Type B pancreatic cell (in vitro differentiated cells): ENCODE data around the gene SLAIN2. TPM values are rescaled to one million over a fixed set of nuclear protein-coding genes. Genes with fewer than 3 reads are reported as not detected.
"Not testable (repeated sequence)": the region's sequence is repeated elsewhere in the genome, so short reads cannot be mapped to it uniquely, and the experiment has no call there.

Experiments used
- DNase-seq: peaks from one replicate; pipeline ENCODE4 v3.0.0; 2021; ENCODE audit warnings: mixed read lengths; ENCODE audit not compliant: unreplicated experiment; ENCODE audit errors: extremely low spot score
- H3K27ac Mint-ChIP-seq: 2 replicates; pipeline ENCODE4 v1.8.0; 2021; ENCODE audit warnings: mild to moderate bottlenecking, mixed read lengths
- H3K27me3 Mint-ChIP-seq: 2 replicates; pipeline ENCODE4 v1.8.0; 2021; ENCODE audit warnings: mixed read lengths
- H3K36me3 Mint-ChIP-seq: 2 replicates; pipeline ENCODE4 v1.8.0; 2021; ENCODE audit warnings: mixed read lengths
- H3K4me1 Mint-ChIP-seq: one replicate; pipeline ENCODE4 v1.8.0; 2021; ENCODE audit warnings: mixed read lengths; ENCODE audit not compliant: unreplicated experiment
- H3K4me3 Mint-ChIP-seq: 2 replicates; pipeline ENCODE4 v1.8.0; 2021; ENCODE audit warnings: mild to moderate bottlenecking, mixed read lengths
- H3K9me3 Mint-ChIP-seq: 2 replicates; pipeline ENCODE4 v1.8.0; 2021; ENCODE audit warnings: mixed read lengths
- total RNA-seq: library from RNA; stranded (reverse); gene quantifications from 2 replicates; pipeline ENCODE4 v1.2.1, GENCODE V29; 2021; ENCODE audit warnings: low replicate concordance
- TF ChIP-seq, protein P1 (sequence below): fragments of 200-600 bp; sonication (generic); conservative IDR thresholded peaks from 2 replicates; pipeline ENCODE4 v1.5.0; 2021; ENCODE audit warnings: antibody characterized with exemption, mild to moderate bottlenecking

Gene SLAIN2
- total RNA-seq, 1 donor from 2014 or later = 55.8 TPM

DNA sequence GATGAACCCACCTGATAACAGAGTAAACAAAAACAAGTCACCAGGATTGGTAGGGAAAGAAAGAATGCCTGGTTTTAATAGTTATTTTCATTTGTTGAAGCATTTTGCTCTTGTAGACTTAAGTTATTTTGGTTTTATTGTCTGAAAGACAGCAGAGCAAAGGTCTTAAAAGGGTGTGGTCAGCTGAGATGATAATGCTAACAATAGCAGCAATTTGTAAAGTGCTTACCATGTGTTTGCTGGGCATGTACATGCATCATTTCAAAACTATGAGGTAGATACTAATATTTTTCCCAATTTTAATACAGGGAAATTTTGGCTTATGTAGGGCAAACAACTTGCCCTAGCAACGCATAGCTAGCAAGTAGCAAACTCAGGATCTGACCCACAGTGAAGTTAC, 95.0 kb downstream of the SLAIN2 start:
- Mint-ChIP-seq H3K27ac (no peak overlapping the region), H3K36me3 (no peaks in the 10 kb centered on the region), H3K4me1 (no peaks in the 10 kb centered on the region), H3K9me3 (no peaks in the 10 kb centered on the region), H3K4me3 (no peak overlapping the region), H3K27me3 (no peaks in the 10 kb centered on the region)
- no peak for DNase-seq
- TF ChIP-seq, protein P1, sequence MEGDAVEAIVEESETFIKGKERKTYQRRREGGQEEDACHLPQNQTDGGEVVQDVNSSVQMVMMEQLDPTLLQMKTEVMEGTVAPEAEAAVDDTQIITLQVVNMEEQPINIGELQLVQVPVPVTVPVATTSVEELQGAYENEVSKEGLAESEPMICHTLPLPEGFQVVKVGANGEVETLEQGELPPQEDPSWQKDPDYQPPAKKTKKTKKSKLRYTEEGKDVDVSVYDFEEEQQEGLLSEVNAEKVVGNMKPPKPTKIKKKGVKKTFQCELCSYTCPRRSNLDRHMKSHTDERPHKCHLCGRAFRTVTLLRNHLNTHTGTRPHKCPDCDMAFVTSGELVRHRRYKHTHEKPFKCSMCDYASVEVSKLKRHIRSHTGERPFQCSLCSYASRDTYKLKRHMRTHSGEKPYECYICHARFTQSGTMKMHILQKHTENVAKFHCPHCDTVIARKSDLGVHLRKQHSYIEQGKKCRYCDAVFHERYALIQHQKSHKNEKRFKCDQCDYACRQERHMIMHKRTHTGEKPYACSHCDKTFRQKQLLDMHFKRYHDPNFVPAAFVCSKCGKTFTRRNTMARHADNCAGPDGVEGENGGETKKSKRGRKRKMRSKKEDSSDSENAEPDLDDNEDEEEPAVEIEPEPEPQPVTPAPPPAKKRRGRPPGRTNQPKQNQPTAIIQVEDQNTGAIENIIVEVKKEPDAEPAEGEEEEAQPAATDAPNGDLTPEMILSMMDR = no peak

DNA sequence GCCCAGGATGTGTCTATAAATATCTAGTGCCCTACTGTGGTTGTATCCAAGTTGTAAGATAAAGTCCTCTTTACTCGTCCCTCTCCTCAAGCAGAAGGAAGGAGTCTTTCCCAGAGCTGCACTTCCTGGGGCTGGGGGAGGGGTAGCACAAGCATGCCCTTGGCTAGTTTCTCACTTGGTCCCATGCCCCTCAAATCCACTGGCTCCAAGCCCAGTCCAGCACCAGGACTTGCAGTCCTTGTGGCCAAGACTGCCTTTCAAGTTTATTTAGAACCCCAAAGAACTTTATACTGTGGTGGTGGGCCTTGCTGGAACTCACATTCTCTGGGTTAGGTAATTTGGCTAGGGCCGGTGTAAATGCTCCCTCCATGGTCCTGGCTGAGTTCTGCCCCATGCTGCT, 98.7 kb downstream of the SLAIN2 start:
- no peaks in the 10 kb centered on the region for H3K27me3 Mint-ChIP-seq
- no peaks in the 10 kb centered on the region for H3K4me1 Mint-ChIP-seq
- H3K27ac Mint-ChIP-seq = no peak overlapping the region
- no peak for DNase-seq
- H3K9me3 Mint-ChIP-seq = no peaks in the 10 kb centered on the region
- H3K36me3 Mint-ChIP-seq = no peaks in the 10 kb centered on the region
- H3K4me3 Mint-ChIP-seq = no peak overlapping the region
- TF ChIP-seq, protein P1 = no peak

DNA sequence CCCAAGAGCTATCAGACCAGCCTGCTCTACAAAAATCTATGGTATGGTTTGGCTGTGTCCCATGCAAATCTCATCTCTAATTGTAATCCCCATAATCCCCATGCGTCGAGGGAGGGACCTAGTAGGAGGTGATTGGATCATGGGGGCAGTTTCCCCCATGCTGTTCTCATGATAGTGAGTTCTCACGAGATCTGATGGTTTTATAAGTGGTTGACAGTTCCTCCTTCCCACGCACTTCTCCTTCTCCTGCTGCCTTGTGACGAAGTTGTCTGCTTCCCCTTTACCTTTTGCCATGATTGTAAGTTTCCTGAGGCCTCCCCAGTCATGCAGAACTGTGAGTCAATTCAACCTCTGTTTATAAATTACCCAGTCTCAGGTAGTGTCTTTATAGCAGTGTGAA, 99.6 kb downstream of the SLAIN2 start:
- H3K4me1 Mint-ChIP-seq, H3K27ac Mint-ChIP-seq, DNase-seq, H3K27me3 Mint-ChIP-seq, H3K36me3 Mint-ChIP-seq, H3K4me3 Mint-ChIP-seq, H3K9me3 Mint-ChIP-seq: not testable (repeated sequence)

DNA sequence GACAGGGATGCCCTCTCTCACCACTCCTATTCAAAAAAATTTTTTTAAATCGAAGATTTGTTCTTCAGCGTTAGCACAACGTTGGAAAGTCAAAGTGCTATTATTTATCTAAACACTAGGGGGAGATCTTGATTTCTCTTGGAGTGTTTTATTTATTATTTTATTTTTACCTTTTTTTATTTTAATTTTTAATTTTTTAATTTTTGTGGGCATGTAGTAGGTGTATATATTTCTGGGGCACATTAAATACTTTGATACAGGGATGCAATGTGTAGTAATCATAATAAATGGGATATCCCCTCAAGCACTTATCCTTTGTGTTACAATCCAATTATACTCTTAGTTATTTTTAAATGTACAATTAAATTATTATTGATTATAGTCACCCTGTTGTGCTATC, 104.4 kb downstream of the SLAIN2 start:
- TF ChIP-seq, protein P1 = peak; percentile 80
- Mint-ChIP-seq H3K9me3 (peaks cover 3% of the 10 kb centered on the region), H3K36me3 (no peaks in the 10 kb centered on the region), H3K4me1 (no peaks in the 10 kb centered on the region), H3K27ac (no peak overlapping the region), H3K4me3 (no peak overlapping the region), H3K27me3 (no peaks in the 10 kb centered on the region)
- DNase-seq = no peak

DNA sequence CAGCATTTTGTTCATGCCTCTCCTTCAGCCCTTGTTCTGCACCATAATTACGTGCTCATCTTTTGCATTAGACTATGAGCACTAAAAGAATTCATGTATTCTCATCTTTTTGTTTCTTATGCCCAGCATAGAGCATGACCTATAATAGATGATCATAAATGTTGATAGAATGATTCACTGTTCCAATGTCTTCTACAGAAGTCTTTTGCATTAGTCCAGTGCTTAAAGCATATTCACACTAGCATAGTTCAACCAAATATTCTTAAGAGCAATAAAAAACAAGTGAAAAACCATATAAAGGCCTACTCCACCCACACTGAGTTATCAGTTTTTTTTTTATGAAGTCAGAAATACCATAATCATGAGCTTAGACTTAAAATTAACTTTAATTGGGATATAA, 105.3 kb downstream of the SLAIN2 start:
- Mint-ChIP-seq H3K27me3 (no peaks in the 10 kb centered on the region), H3K27ac (no peak overlapping the region), H3K4me1 (no peaks in the 10 kb centered on the region), H3K9me3 (peaks cover 3% of the 10 kb centered on the region), H3K36me3 (no peaks in the 10 kb centered on the region), H3K4me3 (no peak overlapping the region)
- no peak for DNase-seq
- TF ChIP-seq, protein P1 = no peak

DNA sequence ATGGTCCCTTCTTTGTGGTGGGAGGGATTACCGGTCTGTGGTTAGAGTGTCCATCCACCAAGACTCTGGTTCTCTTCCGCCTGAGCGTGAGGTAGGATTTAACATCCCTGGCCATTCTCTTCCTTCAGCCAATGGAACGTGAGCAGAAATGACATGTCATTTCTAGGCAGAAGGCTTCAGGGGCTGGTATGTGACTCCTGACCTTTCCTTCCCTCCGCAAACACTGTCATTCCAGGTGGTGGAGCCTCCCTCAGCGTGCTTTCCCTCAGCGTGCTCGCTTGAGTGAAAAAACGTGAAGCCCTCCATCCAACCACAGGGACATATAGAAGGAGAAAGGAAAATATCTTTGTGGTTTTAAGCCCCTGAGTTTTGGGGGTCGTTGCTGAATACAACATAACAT, 107.8 kb downstream of the SLAIN2 start:
- H3K27ac Mint-ChIP-seq = no peak overlapping the region
- no peaks in the 10 kb centered on the region for H3K27me3 Mint-ChIP-seq
- H3K9me3 Mint-ChIP-seq = peaks cover 3% of the 10 kb centered on the region
- no peak for DNase-seq
- H3K4me1 Mint-ChIP-seq = no peaks in the 10 kb centered on the region
- no peaks in the 10 kb centered on the region for H3K36me3 Mint-ChIP-seq
- TF ChIP-seq, protein P1 = no peak
- no peak overlapping the region for H3K4me3 Mint-ChIP-seq
